Adrenal gland (tissue), 5 donors: ENCODE measurements around the gene MVB12B.

Experiments used
- CTCF ChIP-seq, 6 experiments: fragments of 450-650 bp in 4 of 6; fragments of 200-600 bp in 2 of 6; sonication (generic) in 1 of 6; IDR thresholded peaks; 1 replicate in 5 of 6; 2 replicates in 1 of 6; pipeline versions ENCODE4 v1.5.1 to v1.8.0; 2016 to 2021; ENCODE audit warnings: antibody characterized with exemption in 6 of 6, mild to moderate bottlenecking in 2 of 6, moderate library complexity in 1 of 6
- POLR2A ChIP-seq, 2 donors: fragments of 450-650 bp; IDR thresholded peaks; one replicate each; pipeline ENCODE4 v1.6.1; 2017; ENCODE audit warnings: antibody characterized with exemption in 2 of 2, mild to moderate bottlenecking in 2 of 2, moderate library complexity in 1 of 2
- donor health status: DM: no; HTN: no; CAD: no.

DNA sequence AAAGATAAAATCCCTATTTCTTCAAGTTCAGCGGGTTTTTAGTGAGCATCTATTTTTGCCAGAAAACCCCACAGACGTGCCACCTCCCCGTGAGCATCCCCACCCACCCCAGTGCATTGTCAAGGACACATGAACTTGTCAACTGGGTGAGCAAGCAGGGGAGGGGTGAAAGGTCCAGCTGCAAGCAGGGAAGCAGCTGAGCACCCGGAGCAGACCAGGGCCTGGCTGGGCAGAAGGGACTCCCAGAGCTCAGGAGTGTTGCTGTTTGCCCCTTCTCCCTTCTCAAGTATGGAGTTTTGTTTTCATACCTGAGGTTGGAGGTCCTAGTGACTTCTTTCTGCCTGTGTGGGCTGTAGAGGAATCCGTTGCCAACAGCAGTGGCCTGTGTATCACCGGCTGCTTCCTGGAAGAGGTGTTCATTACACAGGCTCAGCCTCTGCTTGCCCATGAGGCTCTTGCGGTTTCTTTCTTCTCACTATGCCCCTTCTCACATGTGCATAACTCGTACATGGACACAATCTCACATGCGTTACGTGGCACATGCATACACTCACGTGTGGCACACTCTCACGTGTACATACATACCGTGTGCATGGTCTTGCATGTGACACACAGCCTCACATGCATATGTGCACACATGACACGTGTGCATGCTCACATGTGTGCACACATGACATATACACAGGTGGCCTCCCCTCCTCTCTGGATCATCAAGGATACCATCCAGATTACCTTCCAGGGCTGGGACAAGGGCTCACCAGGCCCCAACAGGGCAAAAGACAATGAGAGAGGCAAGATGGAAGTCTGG is 126.7 kb downstream of the MVB12B start:
- TF ChIP-seq CTCF (IDR thresholded peaks at IDR 0.05) (no peak), POLR2A (IDR thresholded peaks at IDR 0.05) (no peak)
